HepG2 (cell line): Measurements from ENCODE around the gene PPP1R13B. TPM values are rescaled to one million over a fixed set of nuclear protein-coding genes. Genes with fewer than 3 reads are reported as not detected.

Experiments
- ATAC-seq: fragments of 200-7000 bp; cut with Tn5 transposase; 3 replicates; pipeline ENCODE4 v1.9.1; 2020; ENCODE audit warnings: mild to moderate bottlenecking, moderate library complexity
- BruUV-seq: library from RNA; stranded (reverse); fragments of 400-500 nt; replicated peaks from 2 replicates; lab custom pipeline; 2021; lab: Mats Ljungman, UMichigan
- CTCF ChIA-PET: fragments of 300-600 bp; formaldehyde crosslinking; extraction: SDS; loops from one replicate; lab custom pipeline; 2021; ENCODE audit warnings: low total read pairs, inconsistent platforms, low intra/inter-chr PET ratio; lab: Yijun Ruan, JAX
- POLR2A ChIA-PET: fragments of 350-600 bp; sonication (Branson Sonifier 250); formaldehyde crosslinking; loops from one replicate; lab custom pipeline; 2020; ENCODE audit warnings: antibody characterized with exemption, inconsistent platforms; lab: Yijun Ruan, JAX
- DNase-seq: peaks from one replicate; pipeline ENCODE4 v3.0.0-alpha.2; 2015; ENCODE audit warnings: low spot score
- FAIRE-seq: peaks from 3 replicates; lab custom pipeline; 2011; peaks lifted over from hg19 to GRCh38; lab: Jason Lieb, UNC
- H2AFZ ChIP-seq: one replicate; pipeline ENCODE4 v1.6.1; 2011; ENCODE audit warnings: low read length, inconsistent platforms
- H3K27ac ChIP-seq: fragments of 300-600 bp; 3 replicates; pipeline ENCODE4 v1.8.0; 2011; ENCODE audit warnings: mixed run types, mild to moderate bottlenecking, mixed read lengths, low read length, inconsistent platforms; ENCODE audit not compliant: insufficient read depth; ENCODE audit errors: extremely low read length
- H3K27me3 ChIP-seq, 2 experiments: fragments of 200-600 bp in 1 of 2; 2 replicates in 1 of 2; 3 replicates in 1 of 2; pipeline versions ENCODE4 v1.6.0 to v1.8.0; 2011; ENCODE audit warnings: low read length in 2 of 2, mild to moderate bottlenecking in 2 of 2, moderate library complexity in 2 of 2, inconsistent platforms in 1 of 2; ENCODE audit not compliant: insufficient read depth in 2 of 2, control insufficient read depth in 1 of 2
- H3K36me3 ChIP-seq, 2 experiments: fragments of 200-600 bp in 1 of 2; replicated peaks in 1 of 2; 2 replicates in 1 of 2; 3 replicates in 1 of 2; pipeline versions ENCODE4 v1.5.1 to v1.8.0; 2011; ENCODE audit warnings: low read length in 2 of 2, inconsistent platforms in 1 of 2; ENCODE audit not compliant: insufficient read depth in 2 of 2, control insufficient read depth in 1 of 2
- H3K4me1 ChIP-seq: 2 replicates; pipeline ENCODE4 v1.5.1; 2012; ENCODE audit warnings: low read length, inconsistent platforms; ENCODE audit not compliant: insufficient read depth
- H3K4me2 ChIP-seq: 2 replicates; pipeline ENCODE4 v1.6.0; 2011; ENCODE audit warnings: low read depth, low read length, inconsistent platforms
- H3K4me3 ChIP-seq, 3 experiments: fragments of 200-600 bp in 1 of 3; sonication (generic), shearing (Covaris generic) in 1 of 3; replicated peaks in 1 of 3; 2 replicates each; pipeline ENCODE4 v1.5.1; 2011 to 2016; ENCODE audit warnings: low read length in 3 of 3, inconsistent platforms in 2 of 3, low read depth in 2 of 3, mild to moderate bottlenecking in 2 of 3, control low read depth in 1 of 3, mixed read lengths in 1 of 3; ENCODE audit not compliant: insufficient read depth in 1 of 3
- H3K79me2 ChIP-seq: one replicate; pipeline ENCODE4 v1.6.1; 2011; ENCODE audit warnings: low read length, inconsistent platforms; ENCODE audit not compliant: insufficient read depth
- H3K9ac ChIP-seq: 2 replicates; pipeline ENCODE4 v1.6.0; 2011; ENCODE audit warnings: mild to moderate bottlenecking, low read depth, low read length, inconsistent platforms; ENCODE audit not compliant: insufficient read depth
- H3K9me3 ChIP-seq: 2 replicates; pipeline ENCODE4 v1.5.1; 2012; ENCODE audit warnings: mild to moderate bottlenecking, low read length
- H4K20me1 ChIP-seq: 2 replicates; pipeline ENCODE4 v1.6.0; 2011; ENCODE audit warnings: inconsistent platforms, mild to moderate bottlenecking, low read length, moderate library complexity; ENCODE audit not compliant: insufficient read depth
- ADNP ChIP-seq: sonication (generic); formaldehyde crosslinking; IDR thresholded peaks from 2 replicates; pipeline ENCODE4 v1.4.0; 2020; ENCODE audit warnings: missing genetic modification reagents
- ATAD3A ChIP-seq: sonication (generic); formaldehyde crosslinking; IDR thresholded peaks from 2 replicates; pipeline ENCODE4 v1.4.0; 2020; ENCODE audit warnings: missing genetic modification reagents
- CHCHD3 ChIP-seq: sonication (generic); formaldehyde crosslinking; IDR thresholded peaks from 2 replicates; pipeline ENCODE4 v1.8.0; 2022; ENCODE audit warnings: mild to moderate bottlenecking, missing genetic modification reagents, moderate library complexity
- ELF1 ChIP-seq: sonication (generic); formaldehyde crosslinking; IDR thresholded peaks from 2 replicates; pipeline ENCODE4 v1.4.0; 2020; ENCODE audit warnings: missing genetic modification reagents
- FOXK1 ChIP-seq: sonication (generic); formaldehyde crosslinking; IDR thresholded peaks from 2 replicates; pipeline ENCODE4 v1.4.0; 2020; ENCODE audit warnings: low read depth, missing genetic modification reagents, borderline replicate concordance
- HNRNPH1 ChIP-seq: fragments of 200-400 bp; formaldehyde crosslinking; optimal IDR thresholded peaks from 2 replicates; pipeline ENCODE3; 2017; ENCODE audit warnings: mild to moderate bottlenecking, low read depth, low read length
- PRPF4 ChIP-seq: fragments of 200-400 bp; formaldehyde crosslinking; IDR thresholded peaks from 2 replicates; pipeline ENCODE4 v1.6.1; 2016; ENCODE audit warnings: low read length, low read depth; ENCODE audit not compliant: poor library complexity, severe bottlenecking
- SIX4 ChIP-seq: sonication (generic); formaldehyde crosslinking; IDR thresholded peaks from 2 replicates; pipeline ENCODE4 v1.4.0; 2020; ENCODE audit warnings: missing genetic modification reagents
- ZKSCAN8 ChIP-seq: IDR thresholded peaks from 2 replicates; pipeline ENCODE4 v1.6.1; 2016; ENCODE audit warnings: borderline replicate concordance, missing genetic modification reagents, missing compliant biosample characterization
- ZNF879 ChIP-seq: sonication (generic); formaldehyde crosslinking; IDR thresholded peaks from 2 replicates; pipeline ENCODE4 v1.8.1; 2023; ENCODE audit warnings: missing genetic modification reagents
- WGBS: methylation state at CpG from one replicate; pipeline ENCODE4 v1.1.6; 2017; ENCODE audit warnings: low lambda C conversion rate; 5-methylcytosine and 5-hydroxymethylcytosine counted together
- in situ Hi-C: cut with HindIII; loops from 2 replicates; pipeline ENCODE4 v1.10.0; 2017; ENCODE audit warnings: low pct_unique_long_range_greater_than_20kb; ENCODE audit not compliant: extremely low pct_ligation_motif_present
- intact Hi-C: fragments of 100-400 bp; cut with micrococcal nuclease; formaldehyde crosslinking; loops from one replicate; pipeline ENCODE4 v1.10.0; 2022; ENCODE audit not compliant: unreplicated experiment
- polyA plus RNA-seq, 8 experiments: library from polyadenylated mRNA; depleted of rRNA in 3 of 8; stranded (reverse) in 7 of 8; unstranded in 1 of 8; fragments of >200 nt; fragmentation: Illumina TruSeq in 4 of 8; extraction: Trizol in 4 of 8; gene quantifications; 2 replicates each; pipeline versions ENCODE4 v1.2.1 to v1.2.3, GENCODE V29; 2011 to 2016; ENCODE audit warnings: low read depth in 4 of 8, missing spikeins in 1 of 8, mixed read lengths in 1 of 8; ENCODE audit not compliant: insufficient read depth in 1 of 8
- total RNA-seq, 5 experiments: library from RNA; depleted of rRNA; stranded (reverse); fragments of >200 nt; fragmentation: Illumina TruSeq; extraction: Trizol; gene quantifications; 2 replicates each; pipeline ENCODE4 v1.2.3, GENCODE V29; 2016; ENCODE audit warnings: low read depth in 1 of 5
- TF ChIP-seq, protein P1 (sequence below), 2 experiments: fragments of 450-650 bp in 1 of 2; sonication (generic) in 1 of 2; formaldehyde crosslinking in 1 of 2; IDR thresholded peaks; 2 replicates each; pipeline versions ENCODE4 v1.6.1 to v1.8.0; 2016 to 2022; ENCODE audit warnings: antibody characterized with exemption in 1 of 2, mild to moderate bottlenecking in 1 of 2, missing genetic modification reagents in 1 of 2
- TF ChIP-seq, protein P2 (sequence below): sonication (generic); formaldehyde crosslinking; IDR thresholded peaks from 2 replicates; pipeline ENCODE4 v1.4.0; 2020; ENCODE audit warnings: mild to moderate bottlenecking, missing genetic modification reagents

Gene PPP1R13B
- total and polyA plus RNA-seq, 2 of the 13 experiments (the other 11 are each of a cell fraction or from before 2014, with no cell fraction given), result 4.6 to 9.4 TPM

DNA sequence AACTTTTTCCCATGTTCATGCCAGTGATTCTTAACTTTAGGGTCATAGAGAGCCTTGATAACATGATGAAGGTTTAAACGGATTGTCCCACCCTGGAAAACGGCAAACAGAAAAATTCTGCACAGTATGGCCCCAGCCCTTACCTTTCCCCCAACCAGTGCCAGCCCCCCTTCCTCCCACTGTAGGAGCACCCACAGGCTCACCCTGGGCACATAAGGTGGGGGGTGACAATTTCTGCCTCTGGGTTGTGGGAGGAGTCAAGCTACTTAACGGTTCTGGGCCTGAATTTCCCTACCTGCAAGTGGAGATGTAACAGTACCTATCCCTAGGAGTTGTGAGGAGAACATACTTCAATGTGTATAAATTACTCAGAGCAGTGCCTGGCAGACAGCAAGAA is 150.2 kb downstream of the PPP1R13B start:
- in situ Hi-C loops, result no loop called here
- TF ChIP-seq PRPF4 (no peak), ZNF879 (CRISPR knock-in tag) (no peak), ELF1 (no peak), HNRNPH1 (no peak), CHCHD3 (CRISPR knock-in tag) (no peak), ADNP (CRISPR knock-in tag) (no peak), ATAD3A (CRISPR knock-in tag) (no peak), FOXK1 (CRISPR knock-in tag) (no peak), ZKSCAN8 (CRISPR knock-in tag) (no peak), SIX4 (no peak)
- TF ChIP-seq, protein P1, sequence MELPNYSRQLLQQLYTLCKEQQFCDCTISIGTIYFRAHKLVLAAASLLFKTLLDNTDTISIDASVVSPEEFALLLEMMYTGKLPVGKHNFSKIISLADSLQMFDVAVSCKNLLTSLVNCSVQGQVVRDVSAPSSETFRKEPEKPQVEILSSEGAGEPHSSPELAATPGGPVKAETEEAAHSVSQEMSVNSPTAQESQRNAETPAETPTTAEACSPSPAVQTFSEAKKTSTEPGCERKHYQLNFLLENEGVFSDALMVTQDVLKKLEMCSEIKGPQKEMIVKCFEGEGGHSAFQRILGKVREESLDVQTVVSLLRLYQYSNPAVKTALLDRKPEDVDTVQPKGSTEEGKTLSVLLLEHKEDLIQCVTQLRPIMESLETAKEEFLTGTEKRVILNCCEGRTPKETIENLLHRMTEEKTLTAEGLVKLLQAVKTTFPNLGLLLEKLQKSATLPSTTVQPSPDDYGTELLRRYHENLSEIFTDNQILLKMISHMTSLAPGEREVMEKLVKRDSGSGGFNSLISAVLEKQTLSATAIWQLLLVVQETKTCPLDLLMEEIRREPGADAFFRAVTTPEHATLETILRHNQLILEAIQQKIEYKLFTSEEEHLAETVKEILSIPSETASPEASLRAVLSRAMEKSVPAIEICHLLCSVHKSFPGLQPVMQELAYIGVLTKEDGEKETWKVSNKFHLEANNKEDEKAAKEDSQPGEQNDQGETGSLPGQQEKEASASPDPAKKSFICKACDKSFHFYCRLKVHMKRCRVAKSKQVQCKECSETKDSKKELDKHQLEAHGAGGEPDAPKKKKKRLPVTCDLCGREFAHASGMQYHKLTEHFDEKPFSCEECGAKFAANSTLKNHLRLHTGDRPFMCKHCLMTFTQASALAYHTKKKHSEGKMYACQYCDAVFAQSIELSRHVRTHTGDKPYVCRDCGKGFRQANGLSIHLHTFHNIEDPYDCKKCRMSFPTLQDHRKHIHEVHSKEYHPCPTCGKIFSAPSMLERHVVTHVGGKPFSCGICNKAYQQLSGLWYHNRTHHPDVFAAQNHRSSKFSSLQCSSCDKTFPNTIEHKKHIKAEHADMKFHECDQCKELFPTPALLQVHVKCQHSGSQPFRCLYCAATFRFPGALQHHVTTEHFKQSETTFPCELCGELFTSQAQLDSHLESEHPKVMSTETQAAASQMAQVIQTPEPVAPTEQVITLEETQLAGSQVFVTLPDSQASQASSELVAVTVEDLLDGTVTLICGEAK (IDR thresholded peaks at IDR 0.05), result no peak
- TF ChIP-seq, protein P1 (CRISPR knock-in tag; IDR thresholded peaks at IDR 0.05), result no peak
- TF ChIP-seq, protein P2, sequence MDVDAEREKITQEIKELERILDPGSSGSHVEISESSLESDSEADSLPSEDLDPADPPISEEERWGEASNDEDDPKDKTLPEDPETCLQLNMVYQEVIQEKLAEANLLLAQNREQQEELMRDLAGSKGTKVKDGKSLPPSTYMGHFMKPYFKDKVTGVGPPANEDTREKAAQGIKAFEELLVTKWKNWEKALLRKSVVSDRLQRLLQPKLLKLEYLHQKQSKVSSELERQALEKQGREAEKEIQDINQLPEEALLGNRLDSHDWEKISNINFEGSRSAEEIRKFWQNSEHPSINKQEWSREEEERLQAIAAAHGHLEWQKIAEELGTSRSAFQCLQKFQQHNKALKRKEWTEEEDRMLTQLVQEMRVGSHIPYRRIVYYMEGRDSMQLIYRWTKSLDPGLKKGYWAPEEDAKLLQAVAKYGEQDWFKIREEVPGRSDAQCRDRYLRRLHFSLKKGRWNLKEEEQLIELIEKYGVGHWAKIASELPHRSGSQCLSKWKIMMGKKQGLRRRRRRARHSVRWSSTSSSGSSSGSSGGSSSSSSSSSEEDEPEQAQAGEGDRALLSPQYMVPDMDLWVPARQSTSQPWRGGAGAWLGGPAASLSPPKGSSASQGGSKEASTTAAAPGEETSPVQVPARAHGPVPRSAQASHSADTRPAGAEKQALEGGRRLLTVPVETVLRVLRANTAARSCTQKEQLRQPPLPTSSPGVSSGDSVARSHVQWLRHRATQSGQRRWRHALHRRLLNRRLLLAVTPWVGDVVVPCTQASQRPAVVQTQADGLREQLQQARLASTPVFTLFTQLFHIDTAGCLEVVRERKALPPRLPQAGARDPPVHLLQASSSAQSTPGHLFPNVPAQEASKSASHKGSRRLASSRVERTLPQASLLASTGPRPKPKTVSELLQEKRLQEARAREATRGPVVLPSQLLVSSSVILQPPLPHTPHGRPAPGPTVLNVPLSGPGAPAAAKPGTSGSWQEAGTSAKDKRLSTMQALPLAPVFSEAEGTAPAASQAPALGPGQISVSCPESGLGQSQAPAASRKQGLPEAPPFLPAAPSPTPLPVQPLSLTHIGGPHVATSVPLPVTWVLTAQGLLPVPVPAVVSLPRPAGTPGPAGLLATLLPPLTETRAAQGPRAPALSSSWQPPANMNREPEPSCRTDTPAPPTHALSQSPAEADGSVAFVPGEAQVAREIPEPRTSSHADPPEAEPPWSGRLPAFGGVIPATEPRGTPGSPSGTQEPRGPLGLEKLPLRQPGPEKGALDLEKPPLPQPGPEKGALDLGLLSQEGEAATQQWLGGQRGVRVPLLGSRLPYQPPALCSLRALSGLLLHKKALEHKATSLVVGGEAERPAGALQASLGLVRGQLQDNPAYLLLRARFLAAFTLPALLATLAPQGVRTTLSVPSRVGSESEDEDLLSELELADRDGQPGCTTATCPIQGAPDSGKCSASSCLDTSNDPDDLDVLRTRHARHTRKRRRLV (CRISPR knock-in tag), result no peak

More for the DNA sequence above, 150.2 kb downstream of the PPP1R13B start:
- Histone ChIP-seq H3K36me3 (peaks cover 17 to 49% of the 10 kb centered on the region in 2 experiments), H3K9ac (no peak overlapping the region), H3K4me1 (peaks cover 11% of the 10 kb centered on the region), H3K4me2 (no peak overlapping the region), H3K27ac (no peak overlapping the region), H3K4me3 (no peak overlapping the region), H3K9me3 (no peaks in the 10 kb centered on the region), H3K27me3 (no peaks in the 10 kb centered on the region), H2AFZ (no peak overlapping the region), H3K79me2 (no peaks in the 10 kb centered on the region), H4K20me1 (no peaks in the 10 kb centered on the region)
- ATAC-seq (no peak), DNase-seq (no peak), FAIRE-seq (no peak)
- WGBS, result 79% methylated on average over 3 of the region's 3 CpGs
- ChIA-PET POLR2A (no interaction called here), CTCF (no interaction called here)
- intact Hi-C loops, result no loop called here
- no TSS peak for BruUV-seq
